Activated T-helper 2 cell treated with anti-CD3 and anti-CD28 coated beads, Interferon-gamma antibody, Interleukin-2, Interleukin-4, amounts not matched to agents 10 μg/mL and 5 μg/mL and 100 μg/mL, durations not matched to agents 14 hours and 24 hours and 36 hours (primary cell): ENCODE results near the gene MSRB3. TPM values are rescaled to one million over a fixed set of nuclear protein-coding genes. Genes with fewer than 3 reads are reported as not detected.
"Not testable (repeated sequence)": the region's sequence is repeated elsewhere in the genome, so short reads cannot be mapped to it uniquely, and the experiment has no call there.

Source experiments
- DNase-seq: peaks from one replicate; pipeline ENCODE4 v3.0.0; 2021; ENCODE audit warnings: low spot score
- H3K27ac Mint-ChIP-seq: one replicate; pipeline ENCODE4 v1.8.0; 2021; ENCODE audit warnings: mixed read lengths
- H3K27me3 Mint-ChIP-seq: one replicate; pipeline ENCODE4 v1.8.0; 2021; ENCODE audit warnings: low read depth, mixed read lengths
- H3K36me3 Mint-ChIP-seq: one replicate; pipeline ENCODE4 v1.8.0; 2021; ENCODE audit warnings: low read depth, mixed read lengths
- H3K4me1 Mint-ChIP-seq: one replicate; pipeline ENCODE4 v1.8.0; 2021; ENCODE audit warnings: low read depth, mixed read lengths
- H3K4me3 Mint-ChIP-seq: one replicate; pipeline ENCODE4 v1.8.0; 2021; ENCODE audit warnings: low read depth, mild to moderate bottlenecking, moderate library complexity, mixed read lengths
- H3K9me3 Mint-ChIP-seq: one replicate; pipeline ENCODE4 v1.8.0; 2021; ENCODE audit warnings: mixed read lengths
- intact Hi-C: fragments of 100-400 bp; cut with micrococcal nuclease; formaldehyde crosslinking; loops from one replicate; pipeline ENCODE4 v1.15.1; 2023
- total RNA-seq: library from RNA; stranded (reverse); gene quantifications from 2 replicates; pipeline ENCODE4 v1.2.3, GENCODE V29; 2022

MSRB3 gene
- total RNA-seq, 1 donor from 2014 or later = 0.18 TPM

DNA sequence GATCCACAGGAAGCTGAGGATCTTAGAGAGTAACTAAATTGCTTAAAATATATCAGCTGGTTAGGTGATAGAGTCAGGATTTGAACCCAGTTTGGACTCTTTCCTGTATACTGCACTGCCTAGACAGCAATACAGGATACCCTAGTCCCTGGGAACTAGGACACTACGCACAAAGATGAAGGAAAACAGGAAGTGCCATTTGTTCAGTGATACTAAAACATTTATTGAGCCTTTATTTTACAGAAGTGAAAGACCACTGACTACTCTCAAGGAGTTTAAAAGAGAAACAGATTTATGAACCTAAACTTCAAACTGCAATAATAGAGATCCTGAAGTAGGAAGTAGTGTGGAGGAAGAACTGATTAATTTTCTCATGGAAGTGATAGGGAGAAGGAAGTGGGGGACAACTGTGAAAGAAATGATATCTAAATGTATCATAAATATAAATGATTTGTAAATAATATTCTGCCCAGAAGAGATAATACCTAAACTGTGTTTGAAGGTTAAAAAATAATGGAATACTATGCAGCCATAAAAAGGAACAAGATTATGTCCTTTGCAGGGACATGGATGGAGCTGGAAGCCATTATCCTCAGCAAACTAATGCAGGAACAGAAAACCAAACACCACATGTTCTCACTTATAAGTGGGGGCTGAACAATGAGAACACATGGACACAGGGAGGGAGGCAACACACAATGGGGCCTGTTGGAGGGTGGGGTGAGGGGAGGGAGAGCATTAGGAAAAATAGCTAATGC, 18.2 kb downstream of the MSRB3 start:
- no peak overlapping the region for H3K4me3 Mint-ChIP-seq
- no peaks in the 10 kb centered on the region for H3K4me1 Mint-ChIP-seq
- intact Hi-C loops = no loop called here
- peaks cover 15% of the 10 kb centered on the region for H3K27me3 Mint-ChIP-seq
- no peaks in the 10 kb centered on the region for H3K36me3 Mint-ChIP-seq
- no peak overlapping the region for H3K27ac Mint-ChIP-seq
- no peak for DNase-seq
- no peaks in the 10 kb centered on the region for H3K9me3 Mint-ChIP-seq

DNA sequence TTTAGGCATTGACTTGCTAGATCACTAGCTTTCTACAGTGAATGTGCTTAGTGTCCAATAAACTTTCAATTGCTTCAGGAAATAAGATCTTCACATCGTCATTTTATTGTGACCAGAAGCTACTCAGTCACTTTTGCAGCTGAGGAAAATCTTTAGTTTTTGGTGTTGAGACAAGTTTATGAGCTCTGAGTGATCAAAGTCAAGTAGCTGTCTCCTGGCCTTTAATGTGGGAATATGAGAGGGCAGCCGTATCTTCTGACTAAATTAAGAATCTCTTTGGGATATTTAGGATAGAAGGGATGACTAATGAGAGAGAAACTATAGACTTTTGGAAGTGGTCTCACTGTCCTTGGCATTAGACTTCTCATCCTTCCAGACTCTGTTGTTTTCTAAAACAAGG, 21.6 kb downstream of the MSRB3 start:
- DNase-seq = no peak
- Mint-ChIP-seq H3K27me3 (peaks cover 15% of the 10 kb centered on the region), H3K36me3 (no peaks in the 10 kb centered on the region), H3K9me3 (no peaks in the 10 kb centered on the region), H3K27ac (no peak overlapping the region), H3K4me1 (no peaks in the 10 kb centered on the region), H3K4me3 (no peak overlapping the region)
- intact Hi-C loops = loop anchor here (10.0 kb wide), 1 partner anchor 785 kb away; no protein-coding TSS in a partner anchor

DNA sequence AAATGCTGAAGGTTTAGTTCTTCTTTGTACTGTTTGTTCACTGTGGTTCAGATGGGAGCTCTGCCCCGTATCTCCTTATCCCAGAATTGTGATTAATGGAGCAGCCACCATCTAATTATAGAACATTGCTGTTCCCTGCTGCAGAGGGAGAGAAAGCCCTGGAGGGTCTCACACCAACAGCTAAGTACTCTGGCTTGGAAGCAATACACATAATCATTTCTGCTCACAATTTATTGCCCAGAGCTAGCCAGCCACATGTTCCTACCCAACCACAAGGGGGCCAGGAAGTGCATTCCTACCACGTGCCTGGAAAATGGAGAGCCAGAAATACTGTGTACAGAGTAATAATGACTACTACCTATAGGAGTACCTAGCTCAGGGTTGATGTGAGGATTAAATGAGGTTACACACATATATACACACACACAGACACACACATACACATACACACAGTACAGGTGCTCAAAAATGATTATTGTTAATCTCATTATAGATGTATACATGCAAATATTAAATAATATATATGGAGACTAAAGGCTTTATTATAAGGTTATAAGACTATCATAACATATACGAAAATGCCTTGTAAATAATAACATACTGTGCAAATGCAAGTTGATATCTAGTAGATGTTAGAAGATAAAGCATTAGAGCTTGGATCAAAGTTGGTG, 22.3 kb downstream of the MSRB3 start:
- Mint-ChIP-seq H3K36me3 (no peaks in the 10 kb centered on the region), H3K9me3 (no peaks in the 10 kb centered on the region), H3K4me1 (no peaks in the 10 kb centered on the region), H3K27ac (no peak overlapping the region), H3K4me3 (no peak overlapping the region), H3K27me3 (peaks cover 15% of the 10 kb centered on the region)
- DNase-seq = no peak
- intact Hi-C loops = loop anchor here (10.0 kb wide), 1 partner anchor 784 kb away; no protein-coding TSS in a partner anchor

DNA sequence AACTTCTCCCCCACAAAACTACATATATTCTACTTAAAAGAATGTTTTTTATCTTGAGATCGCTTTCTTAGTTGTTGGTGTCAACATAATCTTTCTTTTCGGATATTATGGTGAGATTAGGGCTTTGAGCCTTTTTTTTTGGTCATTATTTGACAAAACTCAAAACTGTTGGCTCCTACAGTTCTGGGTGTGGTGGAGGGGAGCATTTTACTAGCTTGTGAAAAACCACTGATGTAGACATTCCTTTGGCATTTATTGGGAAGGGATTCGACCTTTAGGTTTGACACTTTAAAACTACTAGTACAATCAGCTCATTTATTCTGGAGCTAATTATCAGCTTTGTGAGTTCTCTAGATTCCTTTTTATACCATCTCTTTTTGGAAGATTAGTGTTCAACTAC, 24.4 kb downstream of the MSRB3 start:
- Mint-ChIP-seq H3K4me1 (no peaks in the 10 kb centered on the region), H3K27ac (no peak overlapping the region), H3K9me3 (no peaks in the 10 kb centered on the region), H3K36me3 (no peaks in the 10 kb centered on the region), H3K4me3 (no peak overlapping the region), H3K27me3 (peaks cover 11% of the 10 kb centered on the region)
- intact Hi-C loops = loop anchor here (10.0 kb wide), 1 partner anchor 782 kb away; no protein-coding TSS in a partner anchor
- DNase-seq = no peak

DNA sequence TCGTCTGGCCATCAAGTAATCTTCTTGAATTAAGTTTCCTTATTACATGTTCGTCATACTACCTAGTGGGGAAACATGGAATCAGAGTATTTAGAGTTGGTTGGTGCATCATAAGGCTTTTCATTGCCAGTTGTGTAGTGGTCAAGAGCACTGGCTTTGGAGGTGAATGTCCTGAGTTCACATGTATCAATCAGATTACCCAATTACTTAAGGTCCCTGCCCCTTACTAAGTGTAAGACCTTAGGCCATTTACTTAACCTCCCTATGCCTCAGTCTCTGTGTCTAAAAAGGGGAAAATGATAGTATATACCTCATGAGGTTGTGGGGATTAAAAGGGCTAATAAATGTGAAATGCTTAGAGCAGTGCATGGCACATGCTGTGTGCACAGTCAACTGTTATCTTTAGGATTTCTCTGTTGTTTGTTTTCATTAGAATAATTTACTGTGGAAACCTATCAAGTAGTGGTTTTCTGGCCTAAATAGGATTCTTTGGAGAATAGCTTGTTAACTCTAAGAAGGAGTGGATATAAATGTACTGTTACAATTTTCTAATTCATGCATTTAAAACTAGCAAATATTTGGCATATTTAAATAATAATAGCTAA, 27.0 kb downstream of the MSRB3 start:
- H3K4me1 Mint-ChIP-seq = no peaks in the 10 kb centered on the region
- intact Hi-C loops = loop anchor here (10.0 kb wide), 1 partner anchor 779 kb away; no protein-coding TSS in a partner anchor
- no peaks in the 10 kb centered on the region for H3K9me3 Mint-ChIP-seq
- no peak for DNase-seq
- no peak overlapping the region for H3K4me3 Mint-ChIP-seq
- H3K27ac Mint-ChIP-seq = no peak overlapping the region
- peaks cover 22% of the 10 kb centered on the region for H3K27me3 Mint-ChIP-seq
- no peaks in the 10 kb centered on the region for H3K36me3 Mint-ChIP-seq

DNA sequence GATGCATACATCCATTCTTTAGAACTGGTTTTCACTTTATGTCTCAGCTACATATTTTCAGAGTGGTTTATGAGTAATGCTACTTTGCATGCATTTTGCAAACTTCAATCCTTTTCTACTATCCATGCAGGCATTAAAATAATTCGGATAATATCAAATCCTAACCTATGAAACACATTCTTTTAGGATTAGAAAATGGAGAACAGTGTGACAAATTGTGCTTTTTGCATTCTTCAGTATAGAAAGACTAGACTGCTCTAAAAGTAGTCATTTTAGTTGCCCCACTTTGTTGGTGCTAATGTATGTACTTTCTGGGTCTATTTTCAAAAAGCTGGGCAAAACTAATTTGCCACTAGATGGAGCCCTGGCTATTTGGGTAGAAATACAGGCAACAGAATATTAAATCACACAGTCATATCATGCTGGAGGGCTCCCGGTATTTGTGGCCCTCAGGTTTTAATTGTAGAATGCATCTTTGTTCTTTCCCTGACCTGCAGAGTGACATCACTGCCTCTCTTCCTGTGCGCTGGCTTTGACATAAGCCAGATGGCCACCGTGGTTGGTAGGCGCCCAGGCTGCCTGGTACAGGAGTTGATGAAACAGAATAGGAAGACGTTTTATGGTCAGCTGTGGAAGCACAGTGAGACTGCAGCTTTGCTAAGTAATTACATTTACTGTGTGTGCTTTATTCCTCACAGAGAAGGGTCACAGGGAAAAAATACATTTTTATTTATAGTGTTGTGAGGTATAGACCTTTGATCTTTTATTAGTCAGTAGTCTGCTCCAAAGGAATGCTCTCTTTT, 28.1 kb downstream of the MSRB3 start:
- Mint-ChIP-seq H3K27me3 (peaks cover 22% of the 10 kb centered on the region), H3K4me3 (no peak overlapping the region), H3K4me1 (no peaks in the 10 kb centered on the region), H3K9me3 (no peaks in the 10 kb centered on the region), H3K36me3 (no peaks in the 10 kb centered on the region), H3K27ac (no peak overlapping the region)
- intact Hi-C loops = loop anchor here (10.0 kb wide), 1 partner anchor 778 kb away; no protein-coding TSS in a partner anchor
- DNase-seq = no peak

DNA sequence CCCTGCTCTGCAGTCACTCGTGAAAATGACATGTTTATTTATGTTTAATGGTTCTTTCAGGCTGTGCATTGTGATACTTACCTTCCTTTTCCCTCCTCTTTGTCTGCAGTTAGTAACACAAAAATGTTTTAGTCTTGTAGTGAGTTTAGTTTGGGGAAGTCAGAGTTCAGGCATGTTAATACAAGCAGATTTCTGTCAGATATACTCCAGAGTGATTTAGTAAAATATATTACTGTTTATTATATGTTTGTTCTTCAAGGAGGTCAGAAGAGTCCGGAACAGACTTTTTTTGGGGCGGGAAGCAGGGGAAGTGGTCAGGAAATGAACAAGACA, 28.7 kb downstream of the MSRB3 start:
- intact Hi-C loops = loop anchor here (10.0 kb wide), 1 partner anchor 778 kb away; no protein-coding TSS in a partner anchor
- H3K9me3 Mint-ChIP-seq = no peaks in the 10 kb centered on the region
- no peaks in the 10 kb centered on the region for H3K36me3 Mint-ChIP-seq
- H3K27ac Mint-ChIP-seq = no peak overlapping the region
- H3K4me3 Mint-ChIP-seq = no peak overlapping the region
- no peaks in the 10 kb centered on the region for H3K4me1 Mint-ChIP-seq
- peaks cover 22% of the 10 kb centered on the region for H3K27me3 Mint-ChIP-seq
- DNase-seq = no peak

DNA sequence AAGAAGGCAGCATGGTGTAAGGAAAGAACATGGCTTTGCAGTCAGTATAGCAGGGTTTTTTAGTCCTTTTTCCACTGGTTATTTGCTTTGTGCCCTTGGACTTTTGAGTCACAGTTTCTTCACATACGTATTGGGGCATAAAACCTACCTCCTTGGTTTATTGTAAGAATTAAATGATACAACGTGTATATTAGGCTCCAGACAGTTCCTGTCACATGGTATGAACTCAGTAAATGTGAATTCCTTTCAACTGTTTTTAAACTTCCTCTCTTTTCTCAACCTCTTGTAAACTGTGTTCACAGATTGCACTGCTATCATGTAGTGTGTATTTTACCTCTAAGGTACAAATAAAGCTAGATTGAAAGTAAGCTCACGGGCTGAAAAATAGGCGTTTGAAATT, 29.5 kb downstream of the MSRB3 start:
- Mint-ChIP-seq H3K9me3 (no peaks in the 10 kb centered on the region), H3K4me3 (no peak overlapping the region), H3K27ac (no peak overlapping the region), H3K36me3 (no peaks in the 10 kb centered on the region), H3K4me1 (no peaks in the 10 kb centered on the region), H3K27me3 (peaks cover 22% of the 10 kb centered on the region)
- intact Hi-C loops = loop anchor here (10.0 kb wide), 1 partner anchor 777 kb away; no protein-coding TSS in a partner anchor
- DNase-seq = no peak

DNA sequence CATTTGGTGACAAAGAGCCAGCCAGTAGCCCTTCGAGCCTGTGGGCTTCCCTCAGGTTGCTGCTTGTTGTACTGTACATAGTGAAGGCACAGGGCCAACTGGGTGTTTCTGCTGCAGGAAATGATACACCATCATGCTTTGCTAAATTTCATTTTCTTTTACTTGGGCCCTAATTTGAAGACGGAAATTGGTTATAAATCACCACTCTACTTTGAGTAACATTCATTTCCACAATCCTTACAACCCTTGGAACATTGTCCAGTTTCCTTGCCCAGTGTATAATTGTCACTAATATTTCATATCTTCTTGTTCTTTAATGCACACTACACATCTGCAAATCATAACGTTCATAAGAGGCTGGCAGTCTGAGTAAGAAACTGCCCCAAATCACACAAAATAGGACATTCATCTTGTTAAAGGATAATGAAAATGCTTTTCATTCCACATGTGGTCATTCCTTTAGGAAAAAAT, 30.2 kb downstream of the MSRB3 start:
- intact Hi-C loops = loop anchor here (10.0 kb wide), 1 partner anchor 776 kb away; no protein-coding TSS in a partner anchor
- no peak overlapping the region for H3K27ac Mint-ChIP-seq
- peaks cover 23% of the 10 kb centered on the region for H3K27me3 Mint-ChIP-seq
- H3K9me3 Mint-ChIP-seq = no peaks in the 10 kb centered on the region
- H3K36me3 Mint-ChIP-seq = no peaks in the 10 kb centered on the region
- no peak overlapping the region for H3K4me3 Mint-ChIP-seq
- no peak for DNase-seq
- no peaks in the 10 kb centered on the region for H3K4me1 Mint-ChIP-seq

DNA sequence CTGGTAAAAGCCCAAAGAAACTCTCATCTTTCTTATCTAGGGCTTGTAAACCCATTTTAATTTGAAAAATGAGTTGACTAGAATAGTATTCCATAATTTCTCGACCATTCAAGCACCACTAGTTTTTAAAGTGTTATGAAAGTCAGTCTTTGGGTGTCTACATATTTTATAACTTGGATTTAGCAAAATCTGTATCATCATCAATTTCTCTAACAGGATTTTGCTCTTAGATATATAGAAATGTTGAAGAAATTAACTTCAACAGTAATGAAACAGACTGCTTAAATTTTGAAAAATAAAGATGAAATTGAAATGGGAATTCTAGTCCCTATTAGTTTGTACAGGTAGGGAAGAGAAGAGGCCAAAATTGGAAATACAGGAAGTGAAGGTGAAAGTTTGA, 32.8 kb downstream of the MSRB3 start:
- Mint-ChIP-seq H3K36me3 (no peaks in the 10 kb centered on the region), H3K27me3 (peaks cover 20% of the 10 kb centered on the region), H3K4me1 (no peaks in the 10 kb centered on the region), H3K9me3 (no peaks in the 10 kb centered on the region), H3K4me3 (no peak overlapping the region), H3K27ac (no peak overlapping the region)
- intact Hi-C loops = no loop called here
- no peak for DNase-seq

DNA sequence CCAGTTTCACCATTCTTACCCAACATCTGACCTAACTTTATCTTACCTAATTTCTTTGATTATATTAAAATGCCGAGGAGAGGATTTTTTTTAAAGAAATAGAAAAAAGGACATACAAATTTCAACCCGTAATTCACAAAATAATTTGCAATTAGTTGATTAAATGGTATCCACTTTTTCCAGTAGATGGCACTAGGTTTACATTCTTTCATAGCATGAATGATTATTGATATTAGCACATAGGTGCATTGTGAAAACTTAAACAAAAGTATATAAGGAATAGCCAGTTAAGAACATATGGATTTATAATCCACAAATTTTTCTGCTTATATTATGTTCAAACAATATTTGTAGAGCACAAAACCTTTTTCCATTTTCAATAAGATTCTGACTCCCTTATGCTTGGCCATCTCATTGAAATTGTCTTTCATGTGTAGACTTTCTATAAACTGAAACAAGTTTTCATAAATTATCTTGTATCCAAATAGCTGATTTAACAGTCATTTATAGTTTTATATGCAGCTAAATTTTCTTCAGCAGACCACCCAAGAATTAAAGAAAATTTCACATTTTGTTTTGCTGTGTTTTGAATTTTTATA, 35.3 kb downstream of the MSRB3 start:
- Mint-ChIP-seq H3K9me3 (no peaks in the 10 kb centered on the region), H3K4me1 (no peaks in the 10 kb centered on the region), H3K4me3 (no peak overlapping the region), H3K27me3 (peaks cover 14% of the 10 kb centered on the region), H3K27ac (no peak overlapping the region), H3K36me3 (no peaks in the 10 kb centered on the region)
- intact Hi-C loops = no loop called here
- no peak for DNase-seq

DNA sequence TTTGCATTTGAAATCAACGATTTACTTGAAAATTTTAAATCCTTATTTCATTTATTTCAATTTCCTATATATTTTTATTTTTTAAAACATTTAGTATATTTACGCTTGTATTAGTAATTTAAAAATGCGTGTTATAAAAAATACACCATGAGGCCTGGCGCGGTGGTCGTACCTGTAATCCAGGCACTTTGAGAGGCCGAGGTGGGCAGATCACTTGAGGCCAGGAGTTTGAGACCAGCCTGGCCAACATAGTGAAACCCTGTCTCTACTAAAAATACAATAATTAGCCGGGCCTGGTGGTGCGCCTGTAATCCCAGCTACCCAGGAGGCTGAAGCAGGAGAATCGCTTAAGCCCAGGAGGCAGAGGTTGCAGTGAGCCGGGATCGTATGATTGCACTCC, 36.8 kb downstream of the MSRB3 start:
- H3K36me3 Mint-ChIP-seq, H3K4me1 Mint-ChIP-seq, H3K27ac Mint-ChIP-seq, DNase-seq, H3K4me3 Mint-ChIP-seq, intact Hi-C loops, H3K27me3 Mint-ChIP-seq, H3K9me3 Mint-ChIP-seq: not testable (repeated sequence)
